Measurements from ENCODE around the gene SCN1A.

DNA sequence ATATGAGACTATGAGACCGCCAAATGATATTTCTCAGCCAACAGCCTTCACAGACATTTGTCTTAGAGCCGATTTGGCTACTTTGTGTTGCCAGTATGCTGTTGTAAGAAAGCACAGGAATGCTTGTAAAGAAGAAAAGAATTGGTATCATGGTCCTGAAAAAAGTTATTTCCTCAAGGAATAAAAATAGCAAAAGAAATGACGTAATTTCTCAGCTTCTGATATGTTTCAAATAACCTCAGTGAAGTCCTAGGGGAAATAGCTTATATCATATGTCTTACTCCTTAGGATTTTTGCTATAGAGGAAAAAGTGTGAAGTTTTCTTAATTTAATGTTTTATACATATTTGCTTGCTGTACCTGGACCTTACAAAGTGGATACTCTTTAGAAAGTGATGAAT, 23.0 kb downstream of the SCN1A start:
- no peak for TF ChIP-seq YY1 (IDR thresholded peaks at IDR 0.05; ENCODE audit: low read depth)
- TF ChIP-seq TAF1 (IDR thresholded peaks at IDR 0.05; ENCODE audit: low read depth), result no peak
- TF ChIP-seq CEBPB (IDR thresholded peaks at IDR 0.05), result no peak
- TF ChIP-seq TCF12 (IDR thresholded peaks at IDR 0.05; ENCODE audit: low read depth), result no peak
- TF ChIP-seq EP300 (IDR thresholded peaks at IDR 0.05; ENCODE audit: borderline replicate concordance), result no peak
- no peak for TF ChIP-seq RAD21 (IDR thresholded peaks at IDR 0.05; ENCODE audit: low read depth)
